ENCODE measurements around the gene ZFR2.

The ZFR2 gene

DNA sequence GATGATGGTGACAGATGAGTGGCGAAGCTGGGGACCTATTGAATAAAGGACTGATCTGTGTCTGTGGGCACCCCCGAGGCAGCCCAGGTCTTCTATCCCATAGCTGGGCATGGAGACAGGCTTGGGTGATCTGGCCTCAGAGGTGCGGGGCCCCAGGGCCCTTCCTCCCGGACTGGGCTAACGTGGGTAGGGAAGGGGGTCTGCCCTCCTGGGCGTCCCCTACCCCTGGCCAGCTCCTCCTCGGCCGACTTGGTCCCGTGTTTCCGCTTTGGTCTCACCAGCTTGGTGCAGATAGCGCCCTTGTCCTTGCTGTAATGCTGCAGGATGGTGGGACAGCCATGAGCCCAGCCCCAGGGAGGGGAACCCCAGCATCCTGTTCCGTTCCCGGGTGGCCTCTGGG is 85.9 kb downstream of the ZFR2 start:
- TF ChIP-seq RARB (CRISPR knock-in tag; IDR thresholded peaks at IDR 0.05) (no peak), TOX (CRISPR knock-in tag; IDR thresholded peaks at IDR 0.05; ENCODE audit: borderline replicate concordance) (no peak), OSR1 (CRISPR knock-in tag; IDR thresholded peaks at IDR 0.05) (no peak), CSDC2 (CRISPR knock-in tag; IDR thresholded peaks at IDR 0.05) (no peak), ZNF70 (CRISPR knock-in tag; IDR thresholded peaks at IDR 0.05) (no peak), ZNF565 (CRISPR knock-in tag; conservative IDR thresholded peaks at IDR 0.05; ENCODE audit: low read depth) (no peak), ZFP30 (CRISPR knock-in tag; IDR thresholded peaks at IDR 0.05) (no peak), ISL1 (CRISPR knock-in tag; IDR thresholded peaks at IDR 0.05) (no peak), ARNTL (CRISPR knock-in tag; IDR thresholded peaks at IDR 0.05; ENCODE audit: borderline replicate concordance, low read depth) (no peak), BACH2 (CRISPR knock-in tag; IDR thresholded peaks at IDR 0.05; ENCODE audit: borderline replicate concordance) (no peak), SNAI2 (CRISPR knock-in tag; IDR thresholded peaks at IDR 0.05) (no peak), ZFP3 (CRISPR knock-in tag; IDR thresholded peaks at IDR 0.05) (no peak), TCF4 (CRISPR knock-in tag; IDR thresholded peaks at IDR 0.05; ENCODE audit: borderline replicate concordance) (no peak), GLIS3 (CRISPR knock-in tag; IDR thresholded peaks at IDR 0.05) (no peak), PPARA (CRISPR knock-in tag; IDR thresholded peaks at IDR 0.05; ENCODE audit: borderline replicate concordance) (no peak)
- TF ChIP-seq, protein P1, sequence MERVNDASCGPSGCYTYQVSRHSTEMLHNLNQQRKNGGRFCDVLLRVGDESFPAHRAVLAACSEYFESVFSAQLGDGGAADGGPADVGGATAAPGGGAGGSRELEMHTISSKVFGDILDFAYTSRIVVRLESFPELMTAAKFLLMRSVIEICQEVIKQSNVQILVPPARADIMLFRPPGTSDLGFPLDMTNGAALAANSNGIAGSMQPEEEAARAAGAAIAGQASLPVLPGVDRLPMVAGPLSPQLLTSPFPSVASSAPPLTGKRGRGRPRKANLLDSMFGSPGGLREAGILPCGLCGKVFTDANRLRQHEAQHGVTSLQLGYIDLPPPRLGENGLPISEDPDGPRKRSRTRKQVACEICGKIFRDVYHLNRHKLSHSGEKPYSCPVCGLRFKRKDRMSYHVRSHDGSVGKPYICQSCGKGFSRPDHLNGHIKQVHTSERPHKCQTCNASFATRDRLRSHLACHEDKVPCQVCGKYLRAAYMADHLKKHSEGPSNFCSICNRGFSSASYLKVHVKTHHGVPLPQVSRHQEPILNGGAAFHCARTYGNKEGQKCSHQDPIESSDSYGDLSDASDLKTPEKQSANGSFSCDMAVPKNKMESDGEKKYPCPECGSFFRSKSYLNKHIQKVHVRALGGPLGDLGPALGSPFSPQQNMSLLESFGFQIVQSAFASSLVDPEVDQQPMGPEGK (CRISPR knock-in tag; IDR thresholded peaks at IDR 0.05; ENCODE audit: borderline replicate concordance): no peak
- TF ChIP-seq, protein P2, sequence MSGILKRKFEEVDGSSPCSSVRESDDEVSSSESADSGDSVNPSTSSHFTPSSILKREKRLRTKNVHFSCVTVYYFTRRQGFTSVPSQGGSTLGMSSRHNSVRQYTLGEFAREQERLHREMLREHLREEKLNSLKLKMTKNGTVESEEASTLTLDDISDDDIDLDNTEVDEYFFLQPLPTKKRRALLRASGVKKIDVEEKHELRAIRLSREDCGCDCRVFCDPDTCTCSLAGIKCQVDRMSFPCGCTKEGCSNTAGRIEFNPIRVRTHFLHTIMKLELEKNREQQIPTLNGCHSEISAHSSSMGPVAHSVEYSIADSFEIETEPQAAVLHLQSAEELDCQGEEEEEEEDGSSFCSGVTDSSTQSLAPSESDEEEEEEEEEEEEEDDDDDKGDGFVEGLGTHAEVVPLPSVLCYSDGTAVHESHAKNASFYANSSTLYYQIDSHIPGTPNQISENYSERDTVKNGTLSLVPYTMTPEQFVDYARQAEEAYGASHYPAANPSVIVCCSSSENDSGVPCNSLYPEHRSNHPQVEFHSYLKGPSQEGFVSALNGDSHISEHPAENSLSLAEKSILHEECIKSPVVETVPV (CRISPR knock-in tag; IDR thresholded peaks at IDR 0.05): no peak
- TF ChIP-seq, protein P3, sequence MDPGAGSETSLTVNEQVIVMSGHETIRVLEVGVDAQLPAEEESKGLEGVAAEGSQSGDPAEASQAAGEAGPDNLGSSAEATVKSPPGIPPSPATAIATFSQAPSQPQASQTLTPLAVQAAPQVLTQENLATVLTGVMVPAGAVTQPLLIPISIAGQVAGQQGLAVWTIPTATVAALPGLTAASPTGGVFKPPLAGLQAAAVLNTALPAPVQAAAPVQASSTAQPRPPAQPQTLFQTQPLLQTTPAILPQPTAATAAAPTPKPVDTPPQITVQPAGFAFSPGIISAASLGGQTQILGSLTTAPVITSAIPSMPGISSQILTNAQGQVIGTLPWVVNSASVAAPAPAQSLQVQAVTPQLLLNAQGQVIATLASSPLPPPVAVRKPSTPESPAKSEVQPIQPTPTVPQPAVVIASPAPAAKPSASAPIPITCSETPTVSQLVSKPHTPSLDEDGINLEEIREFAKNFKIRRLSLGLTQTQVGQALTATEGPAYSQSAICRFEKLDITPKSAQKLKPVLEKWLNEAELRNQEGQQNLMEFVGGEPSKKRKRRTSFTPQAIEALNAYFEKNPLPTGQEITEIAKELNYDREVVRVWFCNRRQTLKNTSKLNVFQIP (CRISPR knock-in tag; IDR thresholded peaks at IDR 0.05; ENCODE audit: borderline replicate concordance, low read depth): no peak
- TF ChIP-seq, protein P4, sequence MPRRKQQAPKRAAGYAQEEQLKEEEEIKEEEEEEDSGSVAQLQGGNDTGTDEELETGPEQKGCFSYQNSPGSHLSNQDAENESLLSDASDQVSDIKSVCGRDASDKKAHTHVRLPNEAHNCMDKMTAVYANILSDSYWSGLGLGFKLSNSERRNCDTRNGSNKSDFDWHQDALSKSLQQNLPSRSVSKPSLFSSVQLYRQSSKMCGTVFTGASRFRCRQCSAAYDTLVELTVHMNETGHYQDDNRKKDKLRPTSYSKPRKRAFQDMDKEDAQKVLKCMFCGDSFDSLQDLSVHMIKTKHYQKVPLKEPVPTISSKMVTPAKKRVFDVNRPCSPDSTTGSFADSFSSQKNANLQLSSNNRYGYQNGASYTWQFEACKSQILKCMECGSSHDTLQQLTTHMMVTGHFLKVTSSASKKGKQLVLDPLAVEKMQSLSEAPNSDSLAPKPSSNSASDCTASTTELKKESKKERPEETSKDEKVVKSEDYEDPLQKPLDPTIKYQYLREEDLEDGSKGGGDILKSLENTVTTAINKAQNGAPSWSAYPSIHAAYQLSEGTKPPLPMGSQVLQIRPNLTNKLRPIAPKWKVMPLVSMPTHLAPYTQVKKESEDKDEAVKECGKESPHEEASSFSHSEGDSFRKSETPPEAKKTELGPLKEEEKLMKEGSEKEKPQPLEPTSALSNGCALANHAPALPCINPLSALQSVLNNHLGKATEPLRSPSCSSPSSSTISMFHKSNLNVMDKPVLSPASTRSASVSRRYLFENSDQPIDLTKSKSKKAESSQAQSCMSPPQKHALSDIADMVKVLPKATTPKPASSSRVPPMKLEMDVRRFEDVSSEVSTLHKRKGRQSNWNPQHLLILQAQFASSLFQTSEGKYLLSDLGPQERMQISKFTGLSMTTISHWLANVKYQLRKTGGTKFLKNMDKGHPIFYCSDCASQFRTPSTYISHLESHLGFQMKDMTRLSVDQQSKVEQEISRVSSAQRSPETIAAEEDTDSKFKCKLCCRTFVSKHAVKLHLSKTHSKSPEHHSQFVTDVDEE (CRISPR knock-in tag; IDR thresholded peaks at IDR 0.05): no peak
- TF ChIP-seq, protein P5, sequence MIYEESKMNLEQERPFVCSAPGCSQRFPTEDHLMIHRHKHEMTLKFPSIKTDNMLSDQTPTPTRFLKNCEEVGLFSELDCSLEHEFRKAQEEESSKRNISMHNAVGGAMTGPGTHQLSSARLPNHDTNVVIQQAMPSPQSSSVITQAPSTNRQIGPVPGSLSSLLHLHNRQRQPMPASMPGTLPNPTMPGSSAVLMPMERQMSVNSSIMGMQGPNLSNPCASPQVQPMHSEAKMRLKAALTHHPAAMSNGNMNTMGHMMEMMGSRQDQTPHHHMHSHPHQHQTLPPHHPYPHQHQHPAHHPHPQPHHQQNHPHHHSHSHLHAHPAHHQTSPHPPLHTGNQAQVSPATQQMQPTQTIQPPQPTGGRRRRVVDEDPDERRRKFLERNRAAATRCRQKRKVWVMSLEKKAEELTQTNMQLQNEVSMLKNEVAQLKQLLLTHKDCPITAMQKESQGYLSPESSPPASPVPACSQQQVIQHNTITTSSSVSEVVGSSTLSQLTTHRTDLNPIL (CRISPR knock-in tag; IDR thresholded peaks at IDR 0.05; ENCODE audit: low read depth): no peak
- no peak for ATAC-seq

DNA sequence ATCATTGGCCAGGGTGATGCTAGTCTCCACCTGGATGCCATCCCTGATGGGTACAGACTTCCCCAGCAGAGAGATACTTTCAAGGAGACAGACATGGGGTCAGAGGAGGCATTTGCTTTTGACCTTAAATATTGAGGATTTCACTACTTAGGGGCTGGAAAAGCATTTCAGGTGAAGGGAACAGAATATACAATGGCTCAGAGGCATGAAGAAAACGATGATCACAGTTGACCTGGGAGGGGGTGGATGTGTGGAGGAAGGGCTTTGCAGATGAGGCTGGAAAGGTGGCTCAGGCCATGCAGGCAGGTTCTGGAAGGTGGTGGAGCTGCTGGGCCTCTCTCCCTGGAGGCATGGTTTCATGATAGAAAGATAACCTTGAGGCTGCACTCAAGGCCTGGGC is 86.5 kb downstream of the ZFR2 start:
- TF ChIP-seq, protein P3 (CRISPR knock-in tag; IDR thresholded peaks at IDR 0.05; ENCODE audit: borderline replicate concordance, low read depth): no peak
- no peak for TF ChIP-seq PPARA (CRISPR knock-in tag; IDR thresholded peaks at IDR 0.05; ENCODE audit: borderline replicate concordance)
- TF ChIP-seq, protein P1 (CRISPR knock-in tag; IDR thresholded peaks at IDR 0.05; ENCODE audit: borderline replicate concordance): no peak
- no peak for TF ChIP-seq ZC3H10 (CRISPR knock-in tag; IDR thresholded peaks at IDR 0.05)
- ATAC-seq: no peak

All from SK-N-SH treated with all-trans-retinoic acid at 6 μM for 48 hours (cell line).